Cardiac fibroblast (primary cell): ENCODE results near the gene KIF16B.

Source experiments
- DNase-seq, 2 donors: peaks; one replicate each; pipeline versions ENCODE4 v3.0.0 to v3.0.0-alpha.2; 2010; ENCODE audit warnings: low read depth in 2 of 2
- H3K4me3 ChIP-seq, 2 donors: replicated peaks in 1 of 2; 1 replicate in 1 of 2; 2 replicates in 1 of 2; pipeline ENCODE4 v1.5.1; 2011; ENCODE audit warnings: low read depth in 2 of 2, low read length in 2 of 2, mild to moderate bottlenecking in 2 of 2, moderate library complexity in 1 of 2
- TF ChIP-seq, protein P1 (sequence below): IDR thresholded peaks from one replicate; pipeline ENCODE4 v1.5.1; 2011; ENCODE audit warnings: low read depth, mild to moderate bottlenecking, low read length, inconsistent platforms

The KIF16B gene

GRCh38 chr20:16500197-16500596, 73.1 kb downstream of the KIF16B start:
- no peak for DNase-seq
- no peak overlapping the region for H3K4me3 ChIP-seq
- TF ChIP-seq, protein P1, sequence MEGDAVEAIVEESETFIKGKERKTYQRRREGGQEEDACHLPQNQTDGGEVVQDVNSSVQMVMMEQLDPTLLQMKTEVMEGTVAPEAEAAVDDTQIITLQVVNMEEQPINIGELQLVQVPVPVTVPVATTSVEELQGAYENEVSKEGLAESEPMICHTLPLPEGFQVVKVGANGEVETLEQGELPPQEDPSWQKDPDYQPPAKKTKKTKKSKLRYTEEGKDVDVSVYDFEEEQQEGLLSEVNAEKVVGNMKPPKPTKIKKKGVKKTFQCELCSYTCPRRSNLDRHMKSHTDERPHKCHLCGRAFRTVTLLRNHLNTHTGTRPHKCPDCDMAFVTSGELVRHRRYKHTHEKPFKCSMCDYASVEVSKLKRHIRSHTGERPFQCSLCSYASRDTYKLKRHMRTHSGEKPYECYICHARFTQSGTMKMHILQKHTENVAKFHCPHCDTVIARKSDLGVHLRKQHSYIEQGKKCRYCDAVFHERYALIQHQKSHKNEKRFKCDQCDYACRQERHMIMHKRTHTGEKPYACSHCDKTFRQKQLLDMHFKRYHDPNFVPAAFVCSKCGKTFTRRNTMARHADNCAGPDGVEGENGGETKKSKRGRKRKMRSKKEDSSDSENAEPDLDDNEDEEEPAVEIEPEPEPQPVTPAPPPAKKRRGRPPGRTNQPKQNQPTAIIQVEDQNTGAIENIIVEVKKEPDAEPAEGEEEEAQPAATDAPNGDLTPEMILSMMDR, result no peak

DNA sequence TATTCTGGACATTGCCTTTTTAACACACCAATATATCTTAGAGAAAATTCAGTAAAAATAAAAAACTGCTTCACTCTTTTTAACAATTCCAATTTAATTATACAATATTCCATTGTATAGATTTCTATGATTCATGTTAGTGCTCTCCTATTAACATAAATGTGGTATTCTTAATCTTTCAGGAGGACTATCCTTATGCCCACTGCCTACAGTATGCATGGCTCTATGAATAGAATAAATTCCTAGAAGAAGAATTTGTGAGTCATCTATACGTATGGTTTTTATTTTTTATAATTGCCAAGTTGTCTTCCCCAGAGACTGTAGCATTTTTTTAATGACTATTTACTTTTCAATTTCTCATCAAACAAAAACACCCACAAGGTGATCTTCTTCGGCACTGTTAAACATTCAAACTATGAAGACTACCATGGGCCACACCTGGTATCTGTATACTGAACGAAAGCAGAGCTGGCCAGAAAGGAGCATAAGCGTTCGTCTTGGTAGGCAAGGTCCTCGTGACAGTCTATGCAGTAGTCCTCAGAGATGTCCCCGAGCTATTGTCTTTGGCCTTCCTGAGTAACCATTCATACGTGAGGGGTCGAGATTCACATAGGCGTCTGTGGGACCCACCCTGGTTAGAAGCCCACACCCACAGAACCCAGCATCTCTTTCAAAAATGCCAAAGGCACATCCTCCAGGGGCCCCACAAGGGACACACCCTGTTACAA, 74.6 kb downstream of the KIF16B start:
- TF ChIP-seq, protein P1, result no peak
- no peak overlapping the region for H3K4me3 ChIP-seq
- DNase-seq, result no peak

GRCh38 chr20:16497896-16498295, 75.4 kb downstream of the KIF16B start:
- TF ChIP-seq, protein P1, result no peak
- no peak overlapping the region for H3K4me3 ChIP-seq
- DNase-seq, result no peak

DNA sequence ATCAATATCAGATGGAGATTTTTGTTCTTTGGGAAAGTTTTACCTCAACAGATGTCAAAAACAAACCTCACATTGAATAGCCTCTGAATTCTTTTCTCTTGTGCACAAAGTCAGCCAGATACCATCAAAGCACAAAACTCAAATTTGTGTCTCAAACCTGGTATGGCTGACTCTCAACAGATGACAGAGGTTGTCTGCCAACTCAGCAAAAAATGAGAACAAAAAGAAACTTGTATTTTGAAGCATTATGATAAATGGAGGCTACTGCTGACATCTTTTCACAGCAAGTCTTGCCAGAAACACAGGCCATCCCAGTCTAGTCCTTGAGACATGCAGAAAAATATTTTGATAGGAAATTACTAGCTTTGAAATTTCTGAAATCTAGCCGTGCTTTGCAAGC, 79.8 kb downstream of the KIF16B start:
- TF ChIP-seq, protein P1, result no peak
- no peak overlapping the region for H3K4me3 ChIP-seq
- DNase-seq, result no peak

DNA sequence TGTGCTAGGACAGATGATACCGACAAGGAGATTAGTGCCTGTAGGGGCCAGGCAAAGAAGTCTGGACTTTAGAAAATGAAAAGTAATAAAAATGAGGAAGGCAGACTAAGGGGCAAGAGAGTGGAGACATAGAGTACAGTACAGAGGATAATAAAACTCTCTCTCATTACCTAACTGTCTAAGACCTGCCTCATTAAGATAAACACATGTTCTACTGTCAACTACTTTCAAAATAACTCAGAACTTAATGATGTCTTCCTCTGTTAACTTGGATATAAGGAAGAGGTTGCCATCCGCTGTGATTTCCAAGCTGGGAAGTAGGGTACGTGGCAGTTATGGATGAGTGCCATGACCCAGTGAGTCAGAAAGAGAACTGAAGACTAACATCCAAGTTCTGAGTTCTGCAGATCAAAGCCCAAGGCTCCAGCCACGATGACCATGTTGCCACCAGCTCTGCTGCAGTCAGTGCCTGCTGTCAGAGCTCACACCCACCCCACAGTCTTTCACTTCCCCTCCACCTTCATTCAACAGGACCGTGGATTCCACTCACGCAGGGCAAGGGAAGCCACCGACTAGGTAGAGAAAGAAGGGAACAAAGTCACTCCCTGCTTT, 81.8 kb downstream of the KIF16B start:
- H3K4me3 ChIP-seq, result no peak overlapping the region
- DNase-seq, result peak in 1 of 2 donors; percentile 41
- TF ChIP-seq, protein P1, result no peak

- TF ChIP-seq, protein P1, result no peak
- no peak for DNase-seq
- H3K4me3 ChIP-seq, result no peak overlapping the region
These were observed 82.6 kb downstream of the KIF16B start for GRCh38 chr20:16490696-16491095.
